ENCODE data around the gene CDH23. TPM values are rescaled to one million over a fixed set of nuclear protein-coding genes. Genes with fewer than 3 reads are reported as not detected.

CDH23 gene
- total RNA-seq, 1 experiment from 2014 or later, result 2.9 TPM

GRCh38 chr10:71656220-71656619 is 259.5 kb downstream of the CDH23 start:
- peaks cover 71% of the 10 kb centered on the region for H3K27me3 Mint-ChIP-seq (ENCODE audit: low read depth)
- no peak for TF ChIP-seq ZNF121 (CRISPR knock-in tag; IDR thresholded peaks at IDR 0.05)
- TF ChIP-seq CBFB (CRISPR knock-in tag; IDR thresholded peaks at IDR 0.05; ENCODE audit: low read depth), result no peak
- no peak for TF ChIP-seq ARID4B (CRISPR knock-in tag; IDR thresholded peaks at IDR 0.05; ENCODE audit: borderline replicate concordance)
- TF ChIP-seq NR1H2 (CRISPR knock-in tag; IDR thresholded peaks at IDR 0.05), result no peak
- no peak for TF ChIP-seq ATF6 (CRISPR knock-in tag; IDR thresholded peaks at IDR 0.05)
- TF ChIP-seq TP53 (CRISPR knock-in tag; IDR thresholded peaks at IDR 0.05), result no peak
- no peak for TF ChIP-seq CTCF (IDR thresholded peaks at IDR 0.05)
- no peak for TF ChIP-seq NFYB (CRISPR knock-in tag; conservative IDR thresholded peaks at IDR 0.05; ENCODE audit: low read depth)
- no peak for TF ChIP-seq ZBTB21 (CRISPR knock-in tag; IDR thresholded peaks at IDR 0.05; ENCODE audit: borderline replicate concordance)
- ChIA-PET POLR2A (no interaction called here), CTCF (no interaction called here)
- peaks cover 74% of the 10 kb centered on the region for H3K4me1 Mint-ChIP-seq
- DNase-seq (ENCODE audit: low spot score) (no peak), ATAC-seq (no peak)
- no peak overlapping the region for H3K4me3 Mint-ChIP-seq
- no peak overlapping the region for H3K27ac Mint-ChIP-seq
- peaks cover 6% of the 10 kb centered on the region for H3K9me3 Mint-ChIP-seq
- peaks cover 4% of the 10 kb centered on the region; the same call in 1 of the 2 replicates for H3K36me3 Mint-ChIP-seq

GRCh38 chr10:71657604-71658466 is 261.1 kb downstream of the CDH23 start:
- peak; percentile 50 for DNase-seq (ENCODE audit: low spot score)
- peaks cover 71% of the 10 kb centered on the region for H3K27me3 Mint-ChIP-seq (ENCODE audit: low read depth)
- H3K4me1 Mint-ChIP-seq, result peaks cover 77% of the 10 kb centered on the region
- POLR2A ChIA-PET, result interaction anchor here (0.6 kb wide), 2 partner anchors 35 to 41 kb away, joined by 3 read pairs; no protein-coding TSS in a partner anchor
- H3K4me3 Mint-ChIP-seq, result peak overlapping the region; percentile 43
- H3K36me3 Mint-ChIP-seq, result peaks cover 4% of the 10 kb centered on the region; the same call in 1 of the 2 replicates
- peak; percentile 61 for ATAC-seq
- TF ChIP-seq OVOL2 (CRISPR knock-in tag; IDR thresholded peaks at IDR 0.05; ENCODE audit: borderline replicate concordance) (no peak), ZNF138 (CRISPR knock-in tag; conservative IDR thresholded peaks at IDR 0.05) (no peak), IRF2 (CRISPR knock-in tag; IDR thresholded peaks at IDR 0.05; ENCODE audit: borderline replicate concordance, low read depth) (no peak), GABPB1 (CRISPR knock-in tag; IDR thresholded peaks at IDR 0.05) (no peak), MLX (CRISPR knock-in tag; IDR thresholded peaks at IDR 0.05) (no peak), ZNF263 (CRISPR knock-in tag; IDR thresholded peaks at IDR 0.05; ENCODE audit: low read depth) (no peak), IRF1 (CRISPR knock-in tag; IDR thresholded peaks at IDR 0.05) (no peak), PREB (CRISPR knock-in tag; IDR thresholded peaks at IDR 0.05; ENCODE audit: borderline replicate concordance) (no peak), ZNF423 (CRISPR knock-in tag; IDR thresholded peaks at IDR 0.05) (no peak), CBFB (CRISPR knock-in tag; IDR thresholded peaks at IDR 0.05; ENCODE audit: low read depth) (no peak), ZMAT4 (CRISPR knock-in tag; IDR thresholded peaks at IDR 0.05) (peak; percentile 56; the same call in 1 of the 2 replicates), FOXP1 (CRISPR knock-in tag; IDR thresholded peaks at IDR 0.05; ENCODE audit: borderline replicate concordance) (no peak), TEAD1 (CRISPR knock-in tag; IDR thresholded peaks at IDR 0.05) (peak; percentile 45; the same call in 1 of the 2 replicates)
- H3K9me3 Mint-ChIP-seq, result peaks cover 6% of the 10 kb centered on the region
- CTCF ChIA-PET, result interaction anchor here (0.6 to 3.7 kb wide), 18 partner anchors 9 to 733 kb away, joined by 3 to 26 read pairs (median 4); partner anchors contain the start of gene CDH23
- H3K27ac Mint-ChIP-seq, result peak overlapping the region; percentile 28

Measured in WTC11 (cell line).